Measurements from ENCODE around the gene DNAJC27.

The DNAJC27 gene

GRCh38 chr2:24939353-24939752 lies 32.4 kb downstream of the DNAJC27 start:
- no peak overlapping the region for H3K27ac ChIP-seq
- TF ChIP-seq CTCF (conservative IDR thresholded peaks at IDR 0.05): no peak

DNA sequence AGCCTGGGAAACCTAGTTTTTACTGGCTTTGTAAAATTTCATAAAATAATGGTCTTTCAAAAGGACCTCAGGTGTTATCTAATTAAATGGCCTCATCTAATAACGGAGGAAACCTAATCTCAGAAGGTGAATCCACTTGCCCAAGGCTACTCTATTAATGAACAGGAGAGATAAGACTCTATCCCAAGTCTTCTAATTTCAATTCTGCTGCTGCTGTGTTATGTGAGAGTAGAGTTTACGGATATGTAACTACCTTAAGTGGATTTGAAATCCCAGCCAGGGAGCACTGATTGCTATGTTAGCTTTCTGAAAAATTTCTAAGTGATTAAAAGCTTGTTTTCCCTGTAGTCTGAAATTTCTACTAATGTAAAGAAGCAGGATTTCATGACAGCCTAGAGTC lies 34.5 kb downstream of the DNAJC27 start:
- no peak for TF ChIP-seq CTCF (conservative IDR thresholded peaks at IDR 0.05)
- H3K27ac ChIP-seq: no peak overlapping the region

DNA sequence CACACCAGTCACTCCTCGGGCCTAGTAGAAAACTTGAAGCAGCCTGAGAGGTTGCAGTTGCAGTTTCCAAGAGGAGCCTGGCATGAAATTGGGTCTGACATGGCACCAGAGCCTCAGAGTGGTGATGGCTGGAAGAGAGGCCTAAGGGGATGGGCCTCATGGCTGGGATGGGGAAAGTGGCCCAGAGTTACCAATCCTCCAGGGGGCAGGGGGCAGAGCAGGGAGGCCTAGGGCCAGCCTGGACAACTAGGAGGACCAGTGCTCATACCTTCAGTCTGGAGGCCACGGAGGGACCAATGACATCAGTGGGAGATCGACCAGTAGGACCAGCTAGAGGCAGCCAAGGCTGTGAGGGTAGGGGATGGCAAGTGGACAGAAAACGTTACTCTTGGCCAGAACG lies 36.6 kb downstream of the DNAJC27 start:
- H3K27ac ChIP-seq: no peak overlapping the region
- TF ChIP-seq CTCF (conservative IDR thresholded peaks at IDR 0.05): no peak

DNA sequence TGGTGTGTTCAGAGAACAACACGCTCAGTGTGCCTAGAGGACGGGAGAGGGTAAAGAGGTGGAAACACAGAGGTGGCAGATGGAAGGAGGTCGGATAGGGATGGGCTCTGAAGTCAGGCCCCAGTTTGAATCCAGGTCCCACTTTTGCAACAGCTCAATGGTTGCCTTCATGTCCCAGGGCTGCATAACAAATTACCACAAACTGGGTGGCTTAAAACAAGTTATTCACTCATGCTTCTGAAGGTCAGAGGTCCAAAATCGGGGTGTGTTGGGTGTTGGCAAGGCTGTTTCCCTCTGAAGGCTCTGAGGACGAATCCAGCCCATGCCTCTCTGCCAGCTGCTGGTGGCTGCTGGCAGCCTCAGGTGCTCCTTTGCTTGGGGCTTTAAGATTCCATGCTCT lies 39.0 kb downstream of the DNAJC27 start:
- TF ChIP-seq CTCF (conservative IDR thresholded peaks at IDR 0.05): no peak
- no peak overlapping the region for H3K27ac ChIP-seq

DNA sequence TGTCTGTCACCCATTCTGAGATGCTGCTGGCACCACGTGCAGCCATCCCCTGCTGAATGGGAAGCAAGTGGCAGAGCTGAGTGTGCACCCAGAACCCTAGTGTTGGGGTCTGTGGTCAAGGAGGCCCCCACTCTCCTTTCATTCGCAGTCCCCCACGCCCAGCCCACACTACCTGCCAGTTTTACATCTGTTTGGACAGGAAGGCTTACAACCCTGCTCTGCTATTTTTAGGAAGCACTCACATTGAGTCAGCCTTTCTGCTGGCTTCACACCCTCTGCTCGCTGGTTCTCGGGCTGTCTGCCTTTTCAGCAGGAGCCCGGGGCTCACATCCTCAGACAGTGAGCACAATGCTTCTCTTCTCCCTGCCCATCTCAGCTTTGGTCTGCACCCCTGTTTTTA lies 41.0 kb downstream of the DNAJC27 start:
- no peak for TF ChIP-seq CTCF (conservative IDR thresholded peaks at IDR 0.05)
- H3K27ac ChIP-seq: no peak overlapping the region

DNA sequence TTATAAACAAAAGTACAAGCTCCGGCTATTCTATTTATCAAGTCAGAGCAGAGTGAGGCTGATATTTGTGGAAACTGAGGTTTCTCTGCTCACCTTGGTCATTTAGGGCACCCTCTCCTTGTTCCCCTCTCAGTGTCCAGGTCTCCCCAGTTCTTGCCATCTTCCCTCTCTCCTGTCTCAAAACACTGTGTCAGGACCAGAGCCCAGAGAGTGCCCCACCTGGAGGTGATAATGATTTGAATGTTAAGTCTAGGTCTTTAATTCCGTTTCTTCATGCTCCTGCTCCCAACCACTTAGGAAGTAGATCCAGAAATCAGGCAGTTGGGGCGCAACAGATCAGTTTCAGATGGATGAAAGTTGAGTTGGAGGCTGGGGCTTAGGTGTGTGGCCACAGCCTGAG lies 42.5 kb downstream of the DNAJC27 start:
- TF ChIP-seq CTCF (conservative IDR thresholded peaks at IDR 0.05): no peak
- no peak overlapping the region for H3K27ac ChIP-seq

DNA sequence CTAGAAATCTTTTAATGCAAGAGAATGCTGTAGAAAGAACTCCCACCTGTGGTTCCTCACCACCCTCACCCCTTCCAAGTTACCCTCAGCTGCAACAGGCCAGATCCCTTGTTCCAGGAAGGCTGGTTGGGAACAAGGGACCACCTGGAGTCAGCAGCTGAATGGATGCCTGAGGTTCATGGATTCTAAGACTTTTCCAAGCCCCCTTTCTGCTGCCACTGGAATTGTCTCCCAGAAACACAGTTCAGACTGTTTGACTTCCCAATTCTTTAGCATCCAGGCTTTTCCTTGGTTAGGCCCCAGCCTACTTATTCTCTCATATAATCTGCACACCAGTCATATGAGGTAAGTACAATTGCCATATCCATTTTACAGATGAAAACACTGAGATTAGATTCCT lies 43.7 kb downstream of the DNAJC27 start:
- TF ChIP-seq CTCF (conservative IDR thresholded peaks at IDR 0.05): no peak
- H3K27ac ChIP-seq: no peak overlapping the region

Measured in VCaP (cell line).